GM19455 (cell line): ENCODE results near the gene DLG4.

Experiments used
- ATAC-seq: cut with Tn5 transposase; IDR thresholded peaks from one replicate; pipeline ENCODE4 v1.9.1; 2021; ENCODE audit not compliant: unreplicated experiment

DLG4 gene

DNA sequence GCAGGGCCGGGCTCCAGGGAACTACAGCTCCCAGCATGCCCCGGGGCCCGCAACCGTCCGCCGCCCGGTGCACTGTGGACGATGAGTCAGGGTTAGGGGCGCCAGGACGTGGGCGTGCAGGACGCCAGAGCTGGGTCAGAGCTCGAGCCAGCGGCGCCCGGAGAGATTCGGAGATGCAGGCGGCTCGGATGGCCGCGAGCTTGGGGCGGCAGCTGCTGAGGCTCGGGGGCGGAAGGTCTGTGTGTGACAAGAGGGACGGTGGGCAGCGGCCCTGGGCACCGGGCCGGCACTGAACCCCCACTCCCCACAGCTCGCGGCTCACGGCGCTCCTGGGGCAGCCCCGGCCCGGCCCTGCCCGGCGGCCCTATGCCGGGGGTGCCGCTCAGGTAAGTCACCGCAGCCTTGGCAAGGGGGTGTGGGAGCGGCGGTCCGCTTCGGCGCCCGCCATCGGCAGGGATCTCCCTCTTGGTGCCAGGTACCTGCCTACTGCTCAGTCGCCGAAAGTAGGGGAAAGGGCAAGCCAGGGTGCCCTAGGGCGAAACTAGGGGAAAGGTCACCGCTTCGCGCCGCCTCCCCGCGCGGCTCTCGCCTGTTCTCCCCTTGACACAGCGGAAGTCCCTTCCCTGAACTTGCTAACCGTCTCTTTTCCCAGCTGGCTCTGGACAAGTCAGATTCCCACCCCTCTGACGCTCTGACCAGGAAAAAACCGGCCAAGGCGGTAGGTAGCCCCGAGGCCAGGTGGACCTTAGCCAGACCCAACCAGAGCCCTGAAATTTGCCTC, at the start of gene DLG4, which contains the start of gene ACADVL:
TSS of gene DLG4 (minus strand) at position 25 of the 781 bp plus-strand sequence.
TSS of gene ACADVL (plus strand) at position 127 of the 781 bp plus-strand sequence. CDS start at position 174, 47 bp downstream.
- peak; percentile 45 for ATAC-seq

DNA sequence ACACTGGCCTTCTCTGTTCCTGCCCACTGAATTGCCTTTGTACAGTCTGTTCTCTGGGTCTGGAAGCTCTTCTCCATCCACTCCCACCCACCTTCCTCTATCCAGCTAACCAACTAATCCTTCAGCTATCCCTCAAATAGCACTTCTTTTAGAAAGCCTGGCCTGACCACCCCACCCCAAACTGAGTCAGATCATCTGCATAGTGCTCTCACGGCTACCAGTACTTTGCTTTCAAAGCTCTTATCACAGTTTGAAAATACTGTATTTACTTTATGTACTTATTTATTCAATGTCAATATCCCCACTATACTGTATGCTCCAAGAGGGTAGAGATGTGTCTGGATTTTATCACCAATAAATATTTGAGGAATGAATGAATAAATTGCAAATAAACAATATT, 47.1 kb upstream of the DLG4 start:
- no peak for ATAC-seq

DNA sequence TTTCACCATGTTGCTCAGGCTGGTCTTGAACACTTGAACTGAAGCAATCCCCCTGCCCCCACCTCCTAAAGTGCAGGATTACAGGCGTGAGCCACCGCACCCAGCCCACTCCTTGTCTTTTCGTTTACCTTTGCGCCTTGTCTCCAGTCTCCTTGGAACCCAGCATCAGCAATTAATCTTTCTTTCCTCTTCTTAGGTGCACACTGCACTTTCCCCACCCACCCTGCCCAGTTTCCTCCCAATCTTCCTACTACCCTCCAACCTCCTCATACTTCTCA, 44.1 kb upstream of the DLG4 start:
- no peak for ATAC-seq

DNA sequence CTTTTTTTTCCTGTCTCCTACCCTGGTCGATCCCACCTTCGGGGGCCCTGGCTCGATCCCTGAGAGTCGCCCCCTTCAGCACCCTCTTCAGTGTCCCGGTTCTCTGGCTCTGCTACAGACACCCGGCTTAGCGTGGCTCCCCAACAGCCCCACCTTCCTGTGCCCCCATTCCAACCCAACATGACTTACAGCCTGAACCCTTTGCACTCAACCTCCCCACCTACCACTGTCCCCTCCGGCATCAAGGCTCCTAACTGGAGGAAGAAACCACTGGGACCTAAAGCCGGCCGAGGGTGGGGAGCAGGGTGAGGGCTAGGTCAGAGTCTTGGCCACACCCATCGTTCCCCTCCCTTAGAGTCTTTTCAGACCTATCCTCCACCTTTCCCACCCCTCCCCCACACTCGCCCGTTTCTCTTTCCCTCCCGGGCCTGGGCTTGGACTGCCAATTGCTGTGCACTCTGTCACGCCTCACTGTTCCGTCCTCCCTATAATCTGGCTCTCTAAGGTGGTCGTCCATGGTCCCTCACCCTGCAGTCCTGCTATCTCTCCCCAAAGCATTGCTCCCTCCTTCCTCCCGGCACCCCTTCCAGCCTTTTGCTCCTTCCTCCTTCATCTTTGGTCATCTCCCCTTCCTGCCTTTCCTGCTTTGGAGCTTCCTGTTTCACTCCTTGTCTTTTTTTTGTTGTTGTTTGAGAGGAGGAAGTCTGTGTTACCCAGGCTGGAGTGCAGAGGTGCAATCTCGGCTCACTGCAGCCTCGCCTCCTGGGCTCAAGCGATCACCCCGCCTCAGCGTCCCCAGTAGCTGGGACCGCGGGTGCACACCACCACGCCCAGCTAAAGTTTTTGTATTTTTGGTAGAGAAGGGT, 43.5 kb upstream of the DLG4 start:
- no peak for ATAC-seq

DNA sequence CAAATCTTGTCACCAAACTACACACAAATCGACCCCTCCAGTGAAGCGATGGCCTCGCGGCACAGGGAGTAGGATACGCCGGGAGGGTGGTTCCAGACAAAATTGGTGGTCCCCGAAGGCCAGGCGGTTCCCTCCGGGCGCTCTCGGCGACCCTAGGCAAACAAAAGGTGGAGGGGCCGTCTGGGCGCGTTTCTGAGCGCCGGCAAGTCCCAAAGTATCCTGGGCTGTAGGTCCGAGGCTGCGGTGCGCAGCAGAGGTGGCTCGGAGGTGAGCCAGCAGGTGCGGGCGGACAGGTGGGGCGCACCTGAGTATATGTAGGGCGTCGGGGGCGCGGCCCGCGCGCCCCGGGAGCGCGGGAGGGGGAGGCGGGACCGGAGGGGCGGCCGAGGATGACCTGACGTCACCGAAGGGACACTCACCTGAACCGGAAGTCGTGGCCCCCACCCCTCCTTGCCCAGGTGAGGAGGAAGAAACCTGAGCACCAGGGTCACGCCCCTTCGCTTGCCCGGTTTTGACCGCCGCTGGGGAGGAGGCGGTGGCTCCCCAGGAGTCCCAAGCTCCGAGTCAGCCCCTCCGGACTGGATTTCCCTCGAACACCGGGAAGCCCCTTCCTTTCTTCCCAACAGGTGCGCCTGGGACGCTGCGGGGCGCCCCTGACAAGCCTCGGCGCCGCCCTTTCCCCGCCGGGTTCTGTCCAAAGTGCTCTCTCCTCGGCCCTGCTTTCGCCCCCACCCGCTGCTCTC, 42.7 kb upstream of the DLG4 start, which contains the start of gene CLDN7:
TSS of gene CLDN7 (minus strand) at position 287 of the 743 bp plus-strand sequence. CDS start 435 bp downstream, outside the sequence.
- no peak for ATAC-seq

DNA sequence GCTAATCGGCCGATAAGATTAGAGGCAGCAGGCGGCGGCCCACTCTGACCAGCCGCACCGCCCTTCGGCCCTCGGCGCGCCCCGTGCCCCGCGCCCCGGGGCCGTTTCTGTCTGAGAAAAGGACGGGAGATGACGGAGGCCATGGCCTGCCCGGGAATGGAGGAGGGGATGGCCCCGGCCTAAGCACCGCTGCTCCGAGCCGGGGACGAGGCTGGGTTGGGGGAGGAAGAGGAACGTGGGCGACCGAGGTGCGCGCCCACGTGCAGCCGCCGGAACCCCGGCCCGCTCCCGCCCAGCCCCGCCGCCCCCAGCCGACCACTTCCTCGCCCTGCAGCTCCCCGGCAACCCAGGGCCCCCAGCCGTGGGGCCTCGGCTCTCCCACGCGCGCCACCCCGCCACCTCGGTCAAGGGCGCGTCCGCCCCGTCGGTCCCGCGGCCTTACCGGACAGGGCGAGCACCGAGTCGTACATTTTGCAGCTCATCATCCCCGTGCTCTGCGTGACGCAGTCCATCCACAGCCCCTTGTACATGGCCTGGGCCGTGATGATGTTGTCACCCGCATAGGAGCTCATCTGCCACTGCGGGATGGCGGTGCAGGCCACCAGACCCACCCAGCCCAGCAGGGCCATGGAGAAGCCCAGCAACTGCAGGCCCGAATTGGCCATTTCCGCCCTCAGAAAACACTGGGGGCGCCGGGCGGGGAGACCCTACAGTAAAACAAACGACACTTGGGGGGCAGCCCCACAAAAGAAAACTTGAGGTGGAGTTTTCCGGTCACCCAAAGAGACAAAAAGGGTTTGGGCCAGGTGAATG, 41.9 kb upstream of the DLG4 start:
- no peak for ATAC-seq

DNA sequence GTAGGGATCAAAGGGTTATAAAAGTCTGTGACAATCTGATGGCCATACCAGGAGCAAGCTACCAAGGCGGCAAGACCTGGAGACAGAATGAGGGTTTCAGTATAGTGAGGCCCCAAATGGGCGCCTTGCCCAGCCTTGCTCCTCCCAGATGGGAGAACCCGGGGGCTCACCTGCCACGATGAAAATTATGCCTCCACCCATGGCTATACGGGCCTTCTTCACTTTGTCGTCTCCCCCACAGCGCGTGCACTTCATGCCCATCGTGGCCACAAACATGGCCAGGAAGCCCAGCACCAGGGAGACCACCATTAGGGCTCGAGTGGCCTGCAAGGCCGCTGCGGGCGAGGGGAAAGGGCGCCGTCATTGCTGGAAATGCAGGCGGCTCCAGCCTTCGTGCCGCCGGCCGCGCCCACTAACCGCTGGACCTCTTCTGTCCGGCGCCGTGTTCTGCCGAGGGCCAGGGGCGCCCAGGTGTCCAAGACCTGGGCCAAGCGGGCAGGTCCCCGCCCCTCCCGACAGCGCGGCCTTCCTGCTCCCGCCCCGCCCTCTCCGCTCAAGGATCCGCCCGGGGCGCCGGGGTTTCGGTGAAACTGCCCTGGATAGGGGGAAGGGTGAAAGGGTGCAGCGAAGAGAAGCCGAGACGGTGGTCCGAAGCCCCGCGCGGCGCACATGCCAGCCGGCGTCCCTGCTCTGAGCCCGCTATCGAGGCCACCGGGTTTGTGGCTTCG, 41.2 kb upstream of the DLG4 start:
- no peak for ATAC-seq

DNA sequence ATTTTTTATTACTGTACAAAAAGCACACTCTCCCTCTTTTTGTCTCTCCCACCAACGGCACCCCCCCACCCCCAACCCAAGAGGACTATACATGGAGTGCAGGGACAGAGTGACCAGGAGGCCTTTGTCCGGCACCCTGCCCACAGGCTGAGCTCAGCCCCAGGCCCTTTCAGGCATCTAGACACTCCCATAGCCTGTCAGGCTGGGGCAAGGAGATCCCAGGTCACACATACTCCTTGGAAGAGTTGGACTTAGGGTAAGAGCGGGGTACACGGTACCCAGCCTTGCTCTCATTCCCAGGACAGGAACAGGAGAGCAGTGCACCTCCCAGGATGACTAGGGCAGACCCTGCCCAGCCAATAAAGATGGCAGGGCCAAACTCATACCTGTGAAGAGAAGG, 40.5 kb upstream of the DLG4 start:
- no peak for ATAC-seq

DNA sequence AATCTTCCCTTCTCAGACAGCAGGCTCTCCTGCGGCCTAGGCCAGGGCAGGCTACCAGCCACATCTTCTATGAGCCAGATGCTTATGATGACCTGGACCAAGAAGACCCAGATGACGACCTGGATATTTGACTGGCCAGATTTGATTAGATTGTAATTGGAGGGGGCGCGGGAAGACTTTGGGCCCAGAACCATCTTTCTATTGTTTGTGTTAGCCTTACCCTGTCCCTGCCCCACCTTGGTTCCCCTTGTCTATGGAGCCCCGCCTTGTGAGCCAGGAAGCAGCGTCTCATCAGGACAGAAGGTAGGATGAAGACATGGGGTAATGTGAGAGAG, 39.9 kb upstream of the DLG4 start:
- no peak for ATAC-seq

DNA sequence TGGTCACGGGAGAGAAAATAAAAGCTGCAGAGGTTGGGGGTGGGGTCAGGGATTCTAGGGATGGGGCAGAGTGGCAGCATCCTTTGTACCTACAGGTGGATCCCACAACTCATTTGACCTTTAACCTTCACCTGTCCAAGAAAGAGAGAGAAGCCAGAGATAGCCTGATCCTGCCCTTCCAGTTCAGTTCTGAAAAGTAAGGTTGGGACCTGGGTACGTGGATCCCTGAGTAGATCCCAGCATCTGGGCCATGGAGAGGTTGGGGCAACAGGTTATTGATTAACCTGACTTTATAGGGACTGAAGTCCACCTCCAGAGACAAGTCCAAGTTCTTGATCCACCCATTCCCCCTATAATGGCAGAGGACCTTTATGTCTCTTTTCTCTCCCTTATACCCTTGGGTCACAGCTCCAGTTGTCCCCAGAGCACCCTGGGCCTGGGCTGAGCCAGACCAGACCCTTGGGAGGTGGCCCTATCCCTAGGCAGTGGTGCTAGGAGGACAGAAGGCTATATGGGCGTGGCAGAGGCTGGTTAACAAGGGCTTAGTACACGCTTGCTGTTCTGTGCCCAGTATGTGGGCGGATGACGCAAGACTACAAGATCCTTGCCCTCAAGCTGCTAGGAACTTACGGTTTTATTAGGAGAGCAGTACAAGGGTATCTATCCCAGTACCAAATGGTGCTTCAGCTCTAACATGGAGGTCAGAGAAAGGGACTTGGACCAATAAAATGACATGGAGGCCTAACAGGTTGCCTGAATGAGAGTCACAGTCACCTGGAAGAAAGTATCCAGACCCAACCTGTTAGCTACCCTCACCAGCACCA, 39.3 kb upstream of the DLG4 start:
- ATAC-seq, result no peak

DNA sequence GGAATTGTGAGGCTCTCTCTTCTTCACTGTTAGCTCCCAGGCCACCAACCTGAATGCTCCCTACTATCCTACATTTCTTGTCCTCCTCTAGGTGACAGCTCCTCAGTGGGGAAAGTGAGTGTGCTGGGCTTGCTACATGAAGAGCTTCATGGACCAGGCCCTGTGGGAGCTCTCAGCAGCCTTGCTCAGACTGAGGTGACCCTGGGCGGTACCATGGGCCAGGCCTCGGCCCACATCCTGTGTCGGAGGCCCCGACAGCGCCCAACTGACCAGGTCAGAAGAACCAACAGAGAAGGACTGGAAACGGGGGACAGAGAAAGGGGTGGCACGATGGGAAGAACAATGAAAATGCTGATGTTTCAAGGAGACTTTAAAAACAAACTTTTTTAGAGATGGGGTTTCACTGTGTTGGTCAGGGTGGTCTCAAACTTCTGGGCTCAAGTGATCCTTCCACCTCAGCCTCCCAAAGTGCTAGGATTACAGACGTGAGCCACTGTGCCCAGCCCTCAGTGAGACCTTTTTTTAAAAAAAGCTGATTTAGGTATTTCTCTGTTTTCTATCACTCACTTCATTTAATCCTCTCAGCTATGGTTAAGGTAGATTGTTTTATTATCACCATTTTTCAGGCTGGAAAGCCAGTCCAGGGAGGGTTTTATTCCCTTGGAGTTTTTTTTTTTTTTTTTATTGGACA, 37.3 kb upstream of the DLG4 start:
- no peak for ATAC-seq

DNA sequence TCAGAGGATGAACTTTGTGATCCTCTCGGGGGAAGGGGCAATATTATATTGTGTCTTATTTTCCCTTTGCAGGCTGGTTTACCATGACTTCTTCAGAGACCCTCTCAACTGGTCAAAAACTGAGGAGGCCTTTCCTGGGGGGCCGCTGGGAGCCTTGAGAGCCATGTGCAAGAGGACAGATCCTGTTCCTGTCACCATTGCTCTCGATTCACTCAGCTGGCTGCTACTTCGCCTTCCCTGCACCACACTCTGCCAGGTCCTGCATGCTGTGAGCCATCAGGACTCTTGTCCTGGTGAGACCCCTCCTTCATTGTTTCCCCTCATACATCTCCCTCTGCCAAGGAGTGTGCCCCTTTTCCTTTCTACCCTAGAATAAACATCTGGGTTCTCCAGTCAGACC, 34.9 kb upstream of the DLG4 start:
- ATAC-seq, result no peak

DNA sequence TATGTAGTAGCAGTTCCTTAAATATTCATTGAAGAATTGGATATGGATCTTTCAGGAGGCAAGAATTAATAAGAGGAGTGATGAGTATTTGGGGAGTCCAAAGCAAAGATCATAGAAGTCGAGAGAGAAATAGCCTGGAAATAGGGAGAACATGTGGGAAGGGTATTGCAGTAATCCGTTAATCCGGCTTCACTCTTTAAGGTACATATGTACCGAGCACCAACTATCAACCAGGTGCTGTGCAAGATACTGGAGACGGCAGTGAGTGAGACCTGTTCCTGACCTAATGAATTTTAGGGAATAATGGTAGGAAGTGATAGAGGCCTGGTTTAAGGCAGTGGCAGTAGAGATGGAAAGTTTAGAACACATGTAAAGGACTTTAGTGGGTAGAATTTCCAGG, 33.4 kb upstream of the DLG4 start:
- no peak for ATAC-seq

DNA sequence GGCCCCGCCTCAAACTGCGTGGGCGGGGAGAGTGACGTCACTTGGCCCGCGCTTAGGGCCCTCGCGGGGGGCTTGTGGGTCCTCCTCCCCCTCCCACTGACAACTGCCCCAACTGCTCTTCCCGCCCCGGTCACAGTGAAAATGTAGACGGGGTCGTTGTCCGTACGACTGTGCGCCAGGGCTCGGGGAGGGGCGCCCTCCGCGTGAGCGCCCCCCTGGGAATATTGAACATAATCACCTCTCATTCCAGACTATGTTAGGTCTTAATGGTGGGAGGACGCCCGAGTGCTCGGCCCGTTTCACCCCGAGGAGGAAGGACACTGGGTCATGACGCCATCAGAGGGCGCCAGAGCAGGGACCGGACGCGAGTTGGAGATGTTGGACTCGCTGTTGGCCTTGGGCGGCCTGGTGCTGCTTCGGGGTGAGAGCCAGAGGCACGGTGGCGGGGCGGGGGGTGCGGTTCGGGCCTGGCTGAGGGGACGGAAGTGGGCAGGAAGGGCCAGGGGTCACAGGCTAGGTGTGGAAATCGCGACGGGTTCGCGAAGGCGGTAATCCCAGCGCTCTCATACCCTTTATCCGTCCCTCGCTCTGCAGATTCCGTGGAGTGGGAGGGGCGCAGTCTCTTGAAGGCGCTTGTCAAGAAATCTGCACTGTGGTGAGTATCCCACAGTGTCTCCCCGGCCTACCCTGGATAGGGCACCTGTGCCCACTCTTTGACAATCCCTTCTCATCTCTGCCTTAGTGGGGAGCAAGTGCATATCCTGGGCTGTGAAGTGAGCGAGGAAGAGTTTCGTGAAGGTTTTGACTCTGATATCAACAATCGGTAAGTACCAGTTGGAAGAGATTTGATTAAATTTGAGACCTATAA, 32.8 kb upstream of the DLG4 start, which contains the start of gene ELP5:
TSS of gene ELP5 (plus strand) at position 40 of the 868 bp plus-strand sequence. CDS start at position 376, 336 bp downstream.
- ATAC-seq, result peak; percentile 40

DNA sequence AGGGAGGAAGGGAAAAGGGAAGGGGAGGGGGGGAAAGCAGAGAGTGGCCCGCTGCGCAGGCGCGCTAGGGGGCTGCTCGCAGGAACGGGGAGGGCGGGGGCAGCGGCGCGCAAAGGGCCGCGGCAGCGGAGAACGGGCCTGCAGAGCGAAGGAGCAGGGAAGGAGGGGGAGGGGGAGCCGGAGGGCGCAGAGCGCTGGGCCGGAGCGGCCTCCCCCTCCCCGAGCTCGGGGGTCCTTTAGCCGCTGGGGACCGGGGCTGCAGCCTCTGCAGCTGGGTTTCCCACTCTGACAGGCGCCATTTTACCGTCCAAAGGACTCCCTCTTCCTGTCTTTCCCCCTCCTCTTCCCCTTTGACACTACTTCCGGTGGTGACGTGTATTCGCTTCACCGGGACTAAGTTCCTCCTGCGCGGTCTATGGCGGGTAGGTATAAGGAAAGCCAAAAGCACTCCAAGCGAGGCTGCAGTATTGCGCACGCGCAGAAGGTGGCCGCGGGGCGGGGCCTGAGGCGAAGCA, 32.1 kb upstream of the DLG4 start, which contains the start of gene CTDNEP1:
TSS of gene CTDNEP1 (minus strand) at position 74 of the 515 bp plus-strand sequence. CDS start 438 bp downstream, outside the sequence.
- peak; percentile 86 for ATAC-seq

DNA sequence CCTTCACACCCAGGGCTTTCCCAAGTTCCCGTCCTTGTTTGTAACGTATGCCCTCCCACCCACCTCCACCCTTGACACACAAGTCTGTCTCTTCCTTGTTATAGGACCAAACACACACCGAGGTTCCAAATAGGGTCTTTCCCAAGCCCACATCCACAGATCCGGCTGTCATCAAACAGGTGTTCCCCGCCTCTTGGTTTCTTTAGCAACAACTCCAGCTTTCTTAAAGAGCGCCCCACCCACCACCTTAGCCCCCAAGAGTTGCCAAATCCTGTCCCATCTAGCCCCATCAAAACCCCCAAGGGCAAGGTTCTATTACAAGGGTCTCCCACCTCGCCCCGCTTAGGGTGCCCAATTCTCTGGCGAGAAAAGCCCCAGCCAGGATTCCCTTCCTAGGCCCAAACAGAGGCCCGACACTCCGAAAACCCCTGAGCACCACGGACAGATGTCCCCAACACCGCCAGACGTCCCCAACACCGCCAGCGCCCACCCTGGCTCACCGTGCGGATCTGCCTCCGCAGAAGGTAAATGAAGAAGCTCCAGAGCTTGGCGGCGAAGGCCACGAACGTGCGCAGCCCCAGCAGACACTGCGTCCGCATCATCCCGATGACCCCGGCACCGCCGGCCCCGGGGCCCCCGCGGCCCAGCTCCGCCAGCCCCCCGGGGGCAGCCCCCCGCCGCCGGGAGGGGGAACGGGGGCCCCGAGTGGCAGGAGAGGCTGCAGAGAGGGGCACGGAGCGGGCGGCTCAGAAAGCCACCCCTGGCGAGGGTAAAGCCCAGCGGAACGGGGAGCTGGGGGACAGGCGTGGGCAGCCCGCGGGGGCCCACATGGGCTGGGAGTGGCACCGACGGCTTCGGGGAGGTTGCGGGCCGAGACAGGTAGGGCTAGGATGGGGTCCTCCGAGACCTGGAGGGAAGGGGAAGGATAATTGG, 31.3 kb upstream of the DLG4 start:
- ATAC-seq, result no peak
